ENCODE data around the gene TOMM7. TPM values are rescaled to one million over a fixed set of nuclear protein-coding genes. Genes with fewer than 3 reads are reported as not detected.

TOMM7 gene
- total and polyA plus RNA-seq, 9 of the 15 experiments (the other 6 are each of a cell fraction or from before 2014, with no cell fraction given) = 283 to 1,717 (median 638) TPM

DNA sequence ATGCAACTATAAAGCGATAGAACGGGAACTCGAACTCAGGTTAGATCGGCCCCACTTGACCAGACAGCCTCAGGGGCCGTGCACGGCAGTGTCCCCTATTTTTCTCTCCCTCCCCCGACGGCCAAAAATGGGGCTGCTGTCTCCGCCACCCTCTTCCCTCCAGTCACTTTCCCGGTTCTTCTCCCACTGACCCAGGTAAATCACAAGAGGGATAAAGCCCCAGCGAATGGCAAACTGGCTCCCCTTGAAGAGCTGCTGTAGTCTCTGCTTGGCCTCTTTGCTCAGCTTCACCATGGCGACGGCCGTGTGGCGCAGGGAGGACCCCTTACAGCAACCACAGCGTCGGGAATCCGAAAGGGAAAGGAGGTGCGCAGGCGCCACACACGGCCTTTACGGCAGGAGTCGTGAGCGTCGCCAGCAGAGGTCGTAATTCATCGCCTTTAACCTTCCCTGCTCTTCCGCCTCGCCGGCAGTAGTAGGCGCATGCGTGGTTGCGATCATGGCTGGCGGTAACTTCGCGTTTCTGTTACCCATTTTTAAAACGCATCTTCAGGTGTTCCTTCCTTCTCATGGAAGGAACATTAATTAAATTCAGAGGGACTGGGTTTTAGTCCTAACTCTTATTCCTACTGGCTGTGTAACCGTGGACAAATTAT lies at the start of gene TOMM7 (continued):
- TF ChIP-seq ZNF655 (CRISPR knock-in tag; IDR thresholded peaks at IDR 0.05) (no peak), TCFL5 (CRISPR knock-in tag; conservative IDR thresholded peaks at IDR 0.05) (no peak), JUND (IDR thresholded peaks at IDR 0.05; ENCODE audit: borderline replicate concordance, low read depth, low read length) (peak; percentile 43), JUND (tag; IDR thresholded peaks at IDR 0.05; ENCODE audit: borderline replicate concordance, low read depth, low read length) (no peak; the same call in 2 of the 3 replicates), ARID1B (IDR thresholded peaks at IDR 0.05) (no peak), SP1 (CRISPR knock-in tag; IDR thresholded peaks at IDR 0.05) (no peak), BACH1 (tag; IDR thresholded peaks at IDR 0.05) (no peak), ZNF778 (CRISPR knock-in tag; IDR thresholded peaks at IDR 0.05) (no peak), ZNF449 (CRISPR knock-in tag; IDR thresholded peaks at IDR 0.05) (no peak), HNRNPLL (IDR thresholded peaks at IDR 0.05; ENCODE audit: low read depth, low read length, poor library complexity, severe bottlenecking) (peak; percentile 73), MED1 (CRISPR knock-in tag; IDR thresholded peaks at IDR 0.05; ENCODE audit: borderline replicate concordance) (no peak), CBX3 (IDR thresholded peaks at IDR 0.05; ENCODE audit: borderline replicate concordance in 1 of 2, low read length in 2 of 2) (peak in 1 of 2 experiments; percentile 12; a peak in 1 of 3 replicates), GTF2E2 (tag; IDR thresholded peaks at IDR 0.05) (peak; percentile 88), NRF1 (conservative IDR thresholded peaks at IDR 0.05 in 1 of 2, IDR thresholded peaks at IDR 0.05 in 1 of 2) (peak; percentile 98 to 99), GTF2A2 (tag; IDR thresholded peaks at IDR 0.05) (no peak; the same call in 1 of the 2 replicates), ZNF184 (CRISPR knock-in tag; IDR thresholded peaks at IDR 0.05) (no peak), FOXA3 (CRISPR knock-in tag; conservative IDR thresholded peaks at IDR 0.05 in 1 of 2, IDR thresholded peaks at IDR 0.05 in 1 of 2) (no peak), PTTG1 (tag; IDR thresholded peaks at IDR 0.05; ENCODE audit: low read depth) (no peak), ZNF197 (CRISPR knock-in tag; IDR thresholded peaks at IDR 0.05; ENCODE audit: low read depth) (no peak), ETV5 (CRISPR knock-in tag; IDR thresholded peaks at IDR 0.05; ENCODE audit: low read depth) (no peak), ZNF239 (CRISPR knock-in tag; IDR thresholded peaks at IDR 0.05) (no peak)
- TF ChIP-seq, protein P1, sequence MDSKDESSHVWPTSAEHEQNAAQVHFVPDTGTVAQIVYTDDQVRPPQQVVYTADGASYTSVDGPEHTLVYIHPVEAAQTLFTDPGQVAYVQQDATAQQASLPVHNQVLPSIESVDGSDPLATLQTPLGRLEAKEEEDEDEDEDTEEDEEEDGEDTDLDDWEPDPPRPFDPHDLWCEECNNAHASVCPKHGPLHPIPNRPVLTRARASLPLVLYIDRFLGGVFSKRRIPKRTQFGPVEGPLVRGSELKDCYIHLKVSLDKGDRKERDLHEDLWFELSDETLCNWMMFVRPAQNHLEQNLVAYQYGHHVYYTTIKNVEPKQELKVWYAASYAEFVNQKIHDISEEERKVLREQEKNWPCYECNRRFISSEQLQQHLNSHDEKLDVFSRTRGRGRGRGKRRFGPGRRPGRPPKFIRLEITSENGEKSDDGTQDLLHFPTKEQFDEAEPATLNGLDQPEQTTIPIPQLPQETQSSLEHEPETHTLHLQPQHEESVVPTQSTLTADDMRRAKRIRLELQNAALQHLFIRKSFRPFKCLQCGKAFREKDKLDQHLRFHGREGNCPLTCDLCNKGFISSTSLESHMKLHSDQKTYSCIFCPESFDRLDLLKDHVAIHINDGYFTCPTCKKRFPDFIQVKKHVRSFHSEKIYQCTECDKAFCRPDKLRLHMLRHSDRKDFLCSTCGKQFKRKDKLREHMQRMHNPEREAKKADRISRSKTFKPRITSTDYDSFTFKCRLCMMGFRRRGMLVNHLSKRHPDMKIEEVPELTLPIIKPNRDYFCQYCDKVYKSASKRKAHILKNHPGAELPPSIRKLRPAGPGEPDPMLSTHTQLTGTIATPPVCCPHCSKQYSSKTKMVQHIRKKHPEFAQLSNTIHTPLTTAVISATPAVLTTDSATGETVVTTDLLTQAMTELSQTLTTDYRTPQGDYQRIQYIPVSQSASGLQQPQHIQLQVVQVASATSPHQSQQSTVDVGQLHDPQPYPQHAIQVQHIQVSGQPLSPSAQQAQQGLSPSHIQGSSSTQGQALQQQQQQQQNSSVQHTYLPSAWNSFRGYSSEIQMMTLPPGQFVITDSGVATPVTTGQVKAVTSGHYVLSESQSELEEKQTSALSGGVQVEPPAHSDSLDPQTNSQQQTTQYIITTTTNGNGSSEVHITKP (IDR thresholded peaks at IDR 0.05; ENCODE audit: partially characterized antibody) = peak; percentile 54

Measured in K562 (cell line).